Gastrocnemius medialis (tissue), 4 donors: Measurements from ENCODE around the gene FASN. TPM values are rescaled to one million over a fixed set of nuclear protein-coding genes. Genes with fewer than 3 reads are reported as not detected.

Source experiments
- ATAC-seq, 2 donors: fragments of 150-250 bp; one replicate each; pipeline ENCODE4 v1.9.1; 2016
- DNase-seq, 2 donors: peaks; one replicate each; pipeline ENCODE4 v3.0.0-alpha.2; 2019
- H3K27ac ChIP-seq, 4 donors: fragments of 200-600 bp; sonication (generic); 1 replicate in 1 of 4; 2 replicates in 3 of 4; pipeline ENCODE4 v1.5.1; 2016 to 2018; ENCODE audit warnings: mild to moderate bottlenecking in 2 of 4, moderate library complexity in 1 of 4
- H3K27me3 ChIP-seq, 3 donors: fragments of 200-600 bp; sonication (generic) in 2 of 3; 1 replicate in 1 of 3; 2 replicates in 2 of 3; pipeline versions ENCODE4 v1.5.1 to v1.6.0; 2016 to 2019; ENCODE audit warnings: mild to moderate bottlenecking in 1 of 3, moderate library complexity in 1 of 3
- H3K36me3 ChIP-seq, 2 donors: fragments of 200-600 bp; sonication (generic) in 1 of 2; one replicate each; pipeline ENCODE4 v1.5.1; 2017 to 2018
- H3K4me1 ChIP-seq, 2 donors: fragments of 200-600 bp; sonication (generic) in 1 of 2; one replicate each; pipeline ENCODE4 v1.5.1; 2016 to 2017; ENCODE audit warnings: mild to moderate bottlenecking in 2 of 2
- H3K4me3 ChIP-seq, 4 donors: fragments of 200-600 bp; sonication (generic) in 3 of 4; 1 replicate in 1 of 4; 2 replicates in 3 of 4; pipeline ENCODE4 v1.5.1; 2016 to 2019; ENCODE audit warnings: mild to moderate bottlenecking in 2 of 4
- H3K9me3 ChIP-seq, 3 donors: fragments of 200-600 bp; sonication (generic) in 2 of 3; 1 replicate in 1 of 3; 2 replicates in 2 of 3; pipeline ENCODE4 v1.5.1; 2016 to 2019
- POLR2A ChIP-seq, 2 donors: fragments of 450-650 bp; IDR thresholded peaks; one replicate each; pipeline ENCODE4 v1.6.1; 2017; ENCODE audit warnings: antibody characterized with exemption in 2 of 2, mild to moderate bottlenecking in 2 of 2, moderate library complexity in 2 of 2
- in situ Hi-C, 4 donors: fragments of 200-750 bp; cut with MboI; loops; one replicate each; pipeline versions ENCODE4 v1.15.0 to v1.8.0; 2017; ENCODE audit warnings: low sequenced_read_pairs in 4 of 4
- intact Hi-C: fragments of 100-400 bp; cut with DNase I; formaldehyde crosslinking; loops from one replicate; pipeline ENCODE4 v1.15.1; 2023; ENCODE audit warnings: low total_unique reads
- total RNA-seq, 4 donors: library from RNA; depleted of rRNA; stranded (reverse); fragments of >200 nt; gene quantifications; one replicate each; pipeline versions ENCODE4 v1.1.0 to v1.2.3, GENCODE V29; 2016
- TF ChIP-seq, protein P1 (sequence below), 5 experiments: fragments of 450-650 bp in 3 of 5; fragments of 200-600 bp in 2 of 5; sonication (generic) in 2 of 5; IDR thresholded peaks in 4 of 5; conservative IDR thresholded peaks in 1 of 5; 1 replicate in 4 of 5; 2 replicates in 1 of 5; pipeline ENCODE4 v1.5.1; 2016 to 2019; ENCODE audit warnings: antibody characterized with exemption in 5 of 5, mild to moderate bottlenecking in 3 of 5, moderate library complexity in 3 of 5

The FASN gene
- total RNA-seq, 4 donors from 2014 or later: 16.3 to 34.5 (median 26.3) TPM

DNA sequence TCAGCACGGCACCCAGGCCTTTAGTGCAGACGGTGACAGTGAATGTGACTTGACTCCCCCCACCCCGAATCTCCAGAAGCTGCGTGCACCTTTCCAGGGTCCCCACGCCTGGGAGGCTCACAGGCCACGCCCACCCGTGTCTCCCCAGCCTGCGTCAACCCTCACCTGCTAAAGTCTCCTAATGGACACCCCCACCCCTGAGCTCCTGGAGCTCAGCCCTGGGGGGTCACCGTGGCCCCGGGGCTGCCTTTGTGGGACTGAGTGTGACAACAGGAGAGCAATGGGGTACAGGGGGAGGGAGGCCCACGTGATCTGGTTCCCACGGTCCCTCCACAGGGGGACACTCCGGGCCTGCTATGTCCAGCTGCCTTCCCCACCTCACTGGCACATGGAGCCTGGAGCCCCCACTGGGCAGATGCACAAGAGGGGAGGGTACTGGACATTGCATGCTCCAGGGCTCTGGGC is 7.4 kb upstream of the FASN start:
- H3K27ac ChIP-seq: peak overlapping the region in 3 of 4 donors; percentile 58 to 96 (median 66)
- DNase-seq: no peak
- no peak overlapping the region for H3K4me3 ChIP-seq
- ATAC-seq: no peak
- H3K4me1 ChIP-seq: peaks cover 25 to 33% of the 10 kb centered on the region in 2 donors
- TF ChIP-seq, protein P1, sequence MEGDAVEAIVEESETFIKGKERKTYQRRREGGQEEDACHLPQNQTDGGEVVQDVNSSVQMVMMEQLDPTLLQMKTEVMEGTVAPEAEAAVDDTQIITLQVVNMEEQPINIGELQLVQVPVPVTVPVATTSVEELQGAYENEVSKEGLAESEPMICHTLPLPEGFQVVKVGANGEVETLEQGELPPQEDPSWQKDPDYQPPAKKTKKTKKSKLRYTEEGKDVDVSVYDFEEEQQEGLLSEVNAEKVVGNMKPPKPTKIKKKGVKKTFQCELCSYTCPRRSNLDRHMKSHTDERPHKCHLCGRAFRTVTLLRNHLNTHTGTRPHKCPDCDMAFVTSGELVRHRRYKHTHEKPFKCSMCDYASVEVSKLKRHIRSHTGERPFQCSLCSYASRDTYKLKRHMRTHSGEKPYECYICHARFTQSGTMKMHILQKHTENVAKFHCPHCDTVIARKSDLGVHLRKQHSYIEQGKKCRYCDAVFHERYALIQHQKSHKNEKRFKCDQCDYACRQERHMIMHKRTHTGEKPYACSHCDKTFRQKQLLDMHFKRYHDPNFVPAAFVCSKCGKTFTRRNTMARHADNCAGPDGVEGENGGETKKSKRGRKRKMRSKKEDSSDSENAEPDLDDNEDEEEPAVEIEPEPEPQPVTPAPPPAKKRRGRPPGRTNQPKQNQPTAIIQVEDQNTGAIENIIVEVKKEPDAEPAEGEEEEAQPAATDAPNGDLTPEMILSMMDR (IDR thresholded peaks at IDR 0.05 in 4 of 5, conservative IDR thresholded peaks at IDR 0.05 in 1 of 5): no peak
- TF ChIP-seq POLR2A (IDR thresholded peaks at IDR 0.05): no peak
- in situ Hi-C loops (no loop called here), intact Hi-C loops (no loop called here)
- no peaks in the 10 kb centered on the region for H3K9me3 ChIP-seq
- H3K36me3 ChIP-seq: no peaks in the 10 kb centered on the region
- no peaks in the 10 kb centered on the region for H3K27me3 ChIP-seq

- Histone ChIP-seq H3K27ac (peak overlapping the region; percentile 61 to 96 (median 88)), H3K27me3 (no peaks in the 10 kb centered on the region), H3K36me3 (no peaks in the 10 kb centered on the region), H3K9me3 (no peaks in the 10 kb centered on the region), H3K4me1 (peaks cover 27 to 37% of the 10 kb centered on the region in 2 donors), H3K4me3 (no peak overlapping the region)
- no peak for TF ChIP-seq POLR2A (IDR thresholded peaks at IDR 0.05)
- TF ChIP-seq, protein P1 (IDR thresholded peaks at IDR 0.05 in 4 of 5, conservative IDR thresholded peaks at IDR 0.05 in 1 of 5): no peak
- ATAC-seq: no peak
- in situ Hi-C loops (no loop called here), intact Hi-C loops (no loop called here)
- DNase-seq: no peak
Measured at GRCh38 chr17:82104797-82105416, 6.9 kb upstream of the FASN start.

- in situ Hi-C loops: no loop called here
- Histone ChIP-seq H3K4me3 (no peak overlapping the region), H3K36me3 (no peaks in the 10 kb centered on the region), H3K4me1 (peaks cover 31 to 47% of the 10 kb centered on the region in 2 donors), H3K27me3 (no peaks in the 10 kb centered on the region), H3K9me3 (no peaks in the 10 kb centered on the region), H3K27ac (peak overlapping the region; percentile 61 to 96 (median 88))
- TF ChIP-seq POLR2A (IDR thresholded peaks at IDR 0.05): no peak
- TF ChIP-seq, protein P1 (IDR thresholded peaks at IDR 0.05 in 4 of 5, conservative IDR thresholded peaks at IDR 0.05 in 1 of 5): no peak
- ATAC-seq (peak in 1 of 2 donors; percentile 3), DNase-seq (peak in 1 of 2 donors; percentile 78)
- intact Hi-C loops: no loop called here
Measured at GRCh38 chr17:82103553-82104451, 5.8 kb upstream of the FASN start.

GRCh38 chr17:82101767-82102679 is 4.0 kb upstream of the FASN start:
- intact Hi-C loops: no loop called here

More at GRCh38 chr17:82101767-82102679, 4.0 kb upstream of the FASN start:
- Histone ChIP-seq H3K27ac (peak overlapping the region; percentile 81 to 96 (median 90)), H3K9me3 (no peaks in the 10 kb centered on the region), H3K4me1 (peaks cover 31 to 41% of the 10 kb centered on the region in 2 donors), H3K36me3 (no peaks in the 10 kb centered on the region), H3K4me3 (no peak overlapping the region), H3K27me3 (no peaks in the 10 kb centered on the region)
- in situ Hi-C loops: no loop called here
- ATAC-seq: no peak
- TF ChIP-seq POLR2A (IDR thresholded peaks at IDR 0.05): no peak
- TF ChIP-seq, protein P1 (IDR thresholded peaks at IDR 0.05 in 4 of 5, conservative IDR thresholded peaks at IDR 0.05 in 1 of 5): no peak
- peak in 1 of 2 donors; percentile 75 for DNase-seq
